ENCODE measurements around the gene ARHGAP27. TPM values are rescaled to one million over a fixed set of nuclear protein-coding genes. Genes with fewer than 3 reads are reported as not detected.
"Not testable (repeated sequence)": the region's sequence is repeated elsewhere in the genome, so short reads cannot be mapped to it uniquely, and the experiment has no call there.

The ARHGAP27 gene
- total and polyA plus RNA-seq, 2 donors = 23.1 to 73.8 TPM

DNA sequence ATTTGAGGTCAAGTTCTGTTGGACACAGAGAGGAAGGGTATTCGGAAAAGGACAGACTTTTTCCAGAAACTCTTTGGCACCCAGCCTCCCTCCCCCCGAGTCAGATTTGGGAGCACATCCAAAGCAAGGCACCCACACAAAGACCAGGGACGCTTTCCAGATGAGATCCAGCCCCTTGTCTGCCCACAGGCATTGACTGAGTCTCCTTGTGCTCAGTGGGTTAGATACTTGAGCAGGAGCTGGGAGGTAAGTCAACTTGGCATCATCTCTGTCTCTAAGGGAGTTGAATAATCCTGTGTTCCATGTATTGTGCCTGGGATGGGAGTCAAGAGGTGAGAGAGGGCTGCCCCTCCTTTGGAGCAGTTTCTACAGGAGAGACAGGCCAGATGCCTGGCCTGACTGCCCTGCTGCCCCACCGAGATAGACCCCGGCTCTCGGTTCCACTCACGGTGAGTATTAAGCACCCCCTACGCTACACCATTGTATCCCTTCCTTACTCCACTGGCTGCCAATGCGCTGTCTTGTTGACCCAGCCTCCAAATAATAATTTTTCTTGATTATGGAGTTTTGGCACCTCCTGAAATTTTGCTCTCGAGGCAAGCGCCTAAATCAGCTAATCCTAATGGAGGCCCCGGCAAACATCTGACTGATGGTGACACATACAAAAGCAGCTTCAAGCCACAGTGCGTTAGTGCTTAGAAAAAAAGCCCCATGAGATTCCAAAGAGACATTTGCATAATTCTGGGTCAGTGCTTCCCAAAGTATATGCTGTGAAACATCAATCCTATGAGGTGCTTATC, 86.3 kb downstream of the ARHGAP27 start:
- Histone ChIP-seq H3K27me3 (ENCODE audit: control insufficient read depth in 2 of 2, insufficient read depth in 1 of 2, low read length in 1 of 2) (no peaks in the 10 kb centered on the region), H3K4me3 (ENCODE audit: low read length in 2 of 2) (no peak overlapping the region), H3K36me3 (ENCODE audit: control insufficient read depth in 2 of 2, insufficient read depth in 2 of 2, low read length in 1 of 2) (no peaks in the 10 kb centered on the region), H3K27ac (ENCODE audit: low read depth in 1 of 2, low read length in 1 of 2) (no peak overlapping the region), H3K4me1 (ENCODE audit: control insufficient read depth in 2 of 2, insufficient read depth in 2 of 2, low read length in 2 of 2) (peaks cover 0 to 5% of the 10 kb centered on the region in 2 donors), H3K9me3 (ENCODE audit: control insufficient read depth in 2 of 2, insufficient read depth in 1 of 2, low read length in 1 of 2) (no peaks in the 10 kb centered on the region)
- DNase-seq (ENCODE audit: low read depth in 6 of 9, low spot score in 9 of 9) = no peak
- WGBS = 95% methylated on average over 13 of the region's 13 CpGs

DNA sequence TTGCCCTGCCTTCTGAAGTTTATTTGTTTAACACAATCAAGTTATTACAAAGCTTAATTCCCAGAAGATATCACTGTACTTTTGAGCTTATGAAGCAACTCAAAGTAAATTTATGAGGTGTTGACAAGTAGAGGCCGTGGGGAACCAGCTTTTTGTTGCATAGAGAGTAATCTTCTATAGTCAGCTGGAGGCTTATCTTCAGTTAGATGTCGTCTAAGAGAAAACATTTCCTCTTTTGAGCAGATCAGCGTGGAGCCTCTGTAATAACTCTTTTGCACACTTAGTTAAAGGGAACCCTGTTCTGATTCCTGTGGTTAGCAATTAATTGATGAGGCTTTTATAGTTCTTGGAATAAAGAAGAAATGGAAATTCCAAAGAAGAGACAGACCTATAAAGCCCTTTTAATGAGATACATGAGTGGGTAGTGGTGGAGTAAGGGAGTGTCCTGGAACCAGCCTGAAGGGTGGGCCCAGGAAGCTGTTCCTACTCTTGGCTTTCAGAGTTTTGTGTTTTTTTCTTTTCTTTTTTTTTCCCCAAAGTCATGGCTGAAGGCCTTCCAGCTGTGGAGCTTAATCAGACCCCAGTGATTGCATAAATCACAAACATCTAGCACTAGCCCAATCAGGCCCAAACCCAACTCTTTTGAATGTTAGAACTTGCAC, 87.0 kb downstream of the ARHGAP27 start:
- DNase-seq (ENCODE audit: low read depth in 6 of 9, low spot score in 9 of 9) = no peak
- no peaks in the 10 kb centered on the region for H3K36me3 ChIP-seq (ENCODE audit: control insufficient read depth in 2 of 2, insufficient read depth in 2 of 2, low read length in 1 of 2)
- H3K27ac ChIP-seq (ENCODE audit: low read depth in 1 of 2, low read length in 1 of 2) = no peak overlapping the region
- no peaks in the 10 kb centered on the region for H3K9me3 ChIP-seq (ENCODE audit: control insufficient read depth in 2 of 2, insufficient read depth in 1 of 2, low read length in 1 of 2)
- no peaks in the 10 kb centered on the region for H3K27me3 ChIP-seq (ENCODE audit: control insufficient read depth in 2 of 2, insufficient read depth in 1 of 2, low read length in 1 of 2)
- H3K4me1 ChIP-seq (ENCODE audit: control insufficient read depth in 2 of 2, insufficient read depth in 2 of 2, low read length in 2 of 2) = peaks cover 0 to 5% of the 10 kb centered on the region in 2 donors
- WGBS = 15% methylated on average over 3 of the region's 3 CpGs
- no peak overlapping the region for H3K4me3 ChIP-seq (ENCODE audit: low read length in 2 of 2)

DNA sequence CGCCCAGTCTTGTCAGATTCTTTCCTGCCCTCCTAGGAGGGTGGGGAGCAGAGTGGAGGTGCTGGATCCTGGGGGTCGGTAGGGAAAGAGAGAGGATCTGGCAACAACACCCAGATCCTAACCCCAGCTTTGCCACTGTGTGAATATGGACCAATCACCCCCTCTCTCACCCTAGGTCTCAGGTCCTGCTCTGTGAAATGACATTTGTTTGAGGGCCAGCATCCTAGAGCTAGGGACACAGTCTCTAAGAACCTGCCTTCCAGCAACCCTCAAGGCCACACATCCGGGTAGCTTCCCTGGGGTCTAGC, 87.5 kb downstream of the ARHGAP27 start:
- WGBS = 85% methylated on average over 3 of the region's 3 CpGs
- no peaks in the 10 kb centered on the region for H3K9me3 ChIP-seq (ENCODE audit: control insufficient read depth in 2 of 2, insufficient read depth in 1 of 2, low read length in 1 of 2)
- H3K27me3 ChIP-seq (ENCODE audit: control insufficient read depth in 2 of 2, insufficient read depth in 1 of 2, low read length in 1 of 2) = no peaks in the 10 kb centered on the region
- no peak for DNase-seq (ENCODE audit: low read depth in 6 of 9, low spot score in 9 of 9)
- no peak overlapping the region for H3K4me3 ChIP-seq (ENCODE audit: low read length in 2 of 2)
- H3K4me1 ChIP-seq (ENCODE audit: control insufficient read depth in 2 of 2, insufficient read depth in 2 of 2, low read length in 2 of 2) = peaks cover 0 to 5% of the 10 kb centered on the region in 2 donors
- H3K36me3 ChIP-seq (ENCODE audit: control insufficient read depth in 2 of 2, insufficient read depth in 2 of 2, low read length in 1 of 2) = no peaks in the 10 kb centered on the region
- no peak overlapping the region for H3K27ac ChIP-seq (ENCODE audit: low read depth in 1 of 2, low read length in 1 of 2)

DNA sequence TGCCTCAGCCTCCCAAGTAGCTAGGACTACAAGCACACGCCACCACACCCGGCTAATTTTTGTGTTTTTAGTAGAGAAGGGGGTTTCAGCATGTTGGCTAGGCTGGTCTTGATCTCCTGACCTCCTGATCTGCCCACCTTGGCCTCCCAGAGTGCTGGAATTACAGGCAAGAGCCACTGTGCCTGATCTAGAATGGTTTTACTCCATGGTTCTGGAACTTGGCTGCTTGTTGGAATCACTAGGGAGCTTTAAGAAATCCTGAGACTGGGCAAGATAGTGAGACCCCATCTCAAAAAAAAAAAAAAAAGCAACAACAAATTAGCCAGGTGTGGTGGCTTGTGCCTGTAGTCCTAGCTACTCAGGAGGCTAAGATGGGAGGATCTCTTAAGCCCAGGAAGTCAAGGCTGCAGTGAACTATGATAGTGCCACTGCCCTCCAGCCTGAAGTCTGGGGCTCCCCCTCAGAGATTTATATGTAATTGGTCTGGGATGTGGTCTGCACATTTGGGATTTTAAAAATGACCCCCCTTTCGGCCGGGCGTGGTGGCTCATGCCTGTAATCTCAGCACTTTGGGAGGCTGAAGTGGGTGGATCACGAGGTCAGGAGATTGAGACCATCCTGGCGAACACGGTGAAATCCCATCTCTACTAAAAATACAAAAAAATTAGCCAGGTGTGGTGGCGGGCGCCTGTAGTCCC, 88.6 kb downstream of the ARHGAP27 start:
- not testable (repeated sequence) for H3K9me3 ChIP-seq (ENCODE audit: control insufficient read depth in 2 of 2, insufficient read depth in 1 of 2, low read length in 1 of 2); H3K4me3 ChIP-seq (ENCODE audit: low read length in 2 of 2); H3K27me3 ChIP-seq (ENCODE audit: control insufficient read depth in 2 of 2, insufficient read depth in 1 of 2, low read length in 1 of 2); H3K27ac ChIP-seq (ENCODE audit: low read depth in 1 of 2, low read length in 1 of 2); H3K4me1 ChIP-seq (ENCODE audit: control insufficient read depth in 2 of 2, insufficient read depth in 2 of 2, low read length in 2 of 2); H3K36me3 ChIP-seq (ENCODE audit: control insufficient read depth in 2 of 2, insufficient read depth in 2 of 2, low read length in 1 of 2); DNase-seq (ENCODE audit: low read depth in 6 of 9, low spot score in 9 of 9)
- WGBS = 93% methylated on average over 10 of the region's 10 CpGs

Other genes starting within 250 kb of the ARHGAP27 start
- 16.7 TPM for gene FMNL1, start 211.0 kb downstream of the ARHGAP27 start, total RNA-seq
- gene FMNL1, start 211.0 kb downstream of the ARHGAP27 start, polyA plus RNA-seq = 79.5 TPM
- gene SPATA32, start 170.8 kb downstream of the ARHGAP27 start, total RNA-seq = 0.05 TPM
- gene SPATA32, start 170.8 kb downstream of the ARHGAP27 start, polyA plus RNA-seq = 0.21 TPM
- 9.7 TPM for gene MAP3K14, start 115.8 kb downstream of the ARHGAP27 start, total RNA-seq
- gene MAP3K14, start 115.8 kb downstream of the ARHGAP27 start, polyA plus RNA-seq = 21.8 TPM
- 18.1 TPM for gene PLEKHM1, start 57.9 kb upstream of the ARHGAP27 start, total RNA-seq
- gene PLEKHM1, start 57.9 kb upstream of the ARHGAP27 start, polyA plus RNA-seq = 22.9 TPM

Data from thymus (tissue), 11 donors.